Activated naive CD4-positive, alpha-beta T cell (primary cell): Measurements from ENCODE around the gene RIPOR3.
"Not testable (repeated sequence)": the region's sequence is repeated elsewhere in the genome, so short reads cannot be mapped to it uniquely, and the experiment has no call there.

Source experiments
- DNase-seq, 4 experiments: peaks; one replicate each; lab custom pipeline; 2025; lab: John Stamatoyannopoulos, UW

Gene RIPOR3

DNA sequence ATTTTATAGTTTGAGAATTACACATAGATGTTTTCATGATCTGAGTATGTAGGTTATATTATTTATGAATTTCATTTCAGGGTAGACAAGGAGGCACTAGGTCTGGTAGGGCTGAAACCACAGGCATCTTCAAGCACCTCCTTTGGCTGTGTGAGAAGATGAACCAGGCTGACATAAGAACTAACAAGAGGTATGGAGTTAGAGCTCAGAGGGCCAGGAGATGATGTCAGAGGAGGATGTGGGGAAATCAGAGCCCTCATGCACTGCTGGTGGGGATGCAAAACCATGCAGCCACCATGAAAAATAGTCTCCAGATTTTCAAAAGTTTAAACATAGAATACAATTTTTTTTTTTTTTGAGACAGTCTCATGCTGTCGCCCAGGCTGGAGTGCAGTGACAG is 13.6 kb upstream of the RIPOR3 start:
- no peak for DNase-seq

- DNase-seq = no peak
These were observed 13.2 kb upstream of the RIPOR3 start for GRCh38 chr20:50704514-50704913.

GRCh38 chr20:50703651-50704438 is 12.5 kb upstream of the RIPOR3 start:
- not testable (repeated sequence) for DNase-seq

GRCh38 chr20:50701041-50701963 is 10.0 kb upstream of the RIPOR3 start:
- DNase-seq = no peak

DNA sequence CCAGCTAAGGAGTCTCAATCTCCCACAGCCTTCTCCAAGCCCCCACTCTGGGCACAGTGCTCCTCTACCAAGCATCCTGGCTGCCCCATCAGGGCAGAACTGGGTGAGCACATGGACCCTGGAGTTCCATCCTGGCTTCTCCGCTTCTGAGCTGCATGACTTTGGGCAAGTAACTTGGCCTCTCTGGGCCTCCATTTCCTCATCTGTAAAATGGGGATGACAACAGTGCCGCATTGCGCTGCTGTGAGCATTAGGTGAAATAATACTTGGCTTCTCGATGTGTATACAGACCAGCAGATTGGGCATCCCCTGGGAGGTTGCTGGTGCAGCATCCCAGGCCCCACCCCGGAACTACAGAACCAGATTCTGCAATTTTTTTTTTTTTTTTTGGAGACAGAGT is 8.3 kb upstream of the RIPOR3 start:
- no peak for DNase-seq

DNA sequence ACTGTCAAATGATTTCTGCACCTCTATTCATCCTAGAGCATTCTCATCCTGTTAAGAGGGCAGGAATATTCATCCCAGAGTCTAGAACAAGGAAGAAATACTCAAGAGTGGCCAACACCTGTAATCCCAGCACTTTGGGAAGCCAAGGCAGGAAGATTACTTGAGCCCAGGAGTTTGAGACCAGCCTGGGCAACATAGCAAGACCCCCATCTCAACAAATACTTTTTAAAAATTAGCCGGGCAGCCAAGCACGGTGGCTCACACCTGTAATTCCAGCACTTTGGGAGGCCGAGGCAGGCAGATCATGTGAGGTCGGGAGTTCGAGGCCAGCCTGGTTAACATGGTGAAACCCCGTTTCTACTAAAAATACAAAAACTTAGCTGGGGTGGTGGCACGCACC is 6.9 kb upstream of the RIPOR3 start:
- not testable (repeated sequence) for DNase-seq

DNA sequence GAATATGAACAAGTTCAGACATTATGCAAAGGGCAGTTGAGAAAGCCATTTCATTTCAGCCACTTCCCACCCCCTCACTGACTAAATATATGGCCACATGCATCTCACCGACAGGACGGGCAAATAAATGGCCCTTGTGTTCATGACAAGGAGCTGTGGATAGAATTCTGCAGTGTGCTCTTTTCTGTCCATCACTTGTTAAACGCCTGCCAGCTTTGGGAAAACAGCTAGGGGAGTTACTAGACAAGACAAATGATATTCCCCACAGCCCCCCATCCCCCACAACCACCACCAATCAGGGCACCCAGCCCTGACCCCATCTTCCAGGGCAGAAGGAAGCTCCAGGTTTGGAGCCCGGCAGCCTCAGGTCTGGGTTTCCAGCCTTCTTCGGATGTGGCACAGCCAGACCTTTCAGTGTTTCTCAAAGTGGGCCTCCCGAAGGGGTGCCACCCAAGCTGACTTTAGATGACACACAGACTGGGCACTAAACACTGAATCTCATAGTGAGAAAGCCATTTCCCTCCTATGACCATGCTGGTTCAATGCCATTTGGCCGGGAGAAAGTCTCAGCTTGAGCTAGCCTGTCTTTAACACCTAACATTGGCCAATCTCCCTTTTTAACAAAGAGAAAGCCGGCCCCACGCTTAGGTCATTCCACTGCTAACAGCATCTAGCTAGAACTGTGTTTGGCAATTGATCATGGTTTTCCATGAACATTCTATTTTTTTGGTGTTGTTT is 4.0 kb upstream of the RIPOR3 start:
- no peak for DNase-seq

GRCh38 chr20:50694379-50695134 is 3.2 kb upstream of the RIPOR3 start:
- DNase-seq = no peak

- no peak for DNase-seq
These were observed 1.7 kb upstream of the RIPOR3 start for GRCh38 chr20:50693001-50693400.

DNA sequence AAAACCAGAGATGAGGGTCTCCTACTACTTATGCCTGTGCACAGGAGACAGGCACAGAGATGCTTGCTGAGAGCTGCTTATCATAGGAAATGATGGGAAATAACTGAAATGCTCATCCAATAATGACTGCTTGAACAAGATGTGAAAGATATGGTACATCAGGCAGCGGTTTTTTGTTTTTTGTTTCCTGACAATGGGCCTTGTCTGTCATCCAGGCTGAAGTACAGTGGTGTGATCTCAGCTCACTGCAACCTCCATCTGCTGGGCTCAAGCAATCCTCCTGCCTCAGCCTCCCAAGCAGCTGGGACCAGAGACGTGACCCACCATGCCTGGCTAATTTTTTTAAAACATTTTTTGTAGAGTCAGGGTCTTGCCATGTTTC is 1.2 kb upstream of the RIPOR3 start:
- no peak for DNase-seq

DNA sequence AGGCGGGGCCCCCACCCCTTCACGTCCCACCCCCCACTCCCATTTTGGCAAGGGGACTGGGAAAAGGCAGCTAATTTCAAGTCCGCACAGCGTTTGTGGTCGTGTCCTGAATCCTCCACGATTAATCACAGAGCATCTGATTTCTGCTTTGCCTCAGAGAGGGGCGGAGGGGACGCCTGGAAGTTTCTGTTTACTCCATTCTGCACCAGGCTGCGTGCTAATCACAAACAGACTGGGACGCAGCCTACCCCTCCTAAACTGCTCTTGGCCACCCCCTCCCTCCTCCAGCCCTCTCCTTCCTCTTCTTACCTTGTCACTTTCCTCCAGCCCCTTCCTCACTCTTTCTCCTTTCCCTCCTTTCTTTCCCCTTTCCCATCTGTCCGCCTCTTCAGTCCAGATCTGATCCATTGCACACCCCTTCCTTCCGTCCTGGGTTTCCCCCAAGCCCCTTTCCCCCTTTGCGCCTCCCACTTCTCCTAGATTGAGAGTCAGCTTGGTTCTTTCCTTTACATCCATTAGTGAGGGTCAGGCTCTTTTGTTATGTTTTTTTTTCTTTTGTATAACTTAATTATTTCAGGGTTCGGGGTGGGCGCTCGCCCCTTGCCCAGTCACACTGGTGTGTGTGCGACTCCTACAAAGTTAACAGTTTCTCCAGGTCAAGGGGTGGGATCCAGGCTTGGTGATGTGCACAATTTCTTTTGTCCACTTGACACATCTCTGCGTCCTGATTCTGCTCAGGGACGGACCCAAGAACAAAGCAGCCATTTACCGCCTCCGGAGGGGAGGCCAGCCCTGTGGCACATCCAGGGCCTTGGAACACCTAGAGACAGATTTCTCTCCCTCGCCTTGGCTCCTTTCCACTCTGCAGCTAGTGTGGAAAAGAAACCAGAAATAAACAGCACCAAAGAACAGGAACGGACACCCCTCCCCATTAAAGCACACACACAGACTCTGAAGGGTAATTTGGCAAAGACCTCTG is 520 bp upstream of the RIPOR3 start:
- no peak for DNase-seq

GRCh38 chr20:50689864-50690649 is 1.3 kb downstream of the RIPOR3 start:
- DNase-seq = no peak

GRCh38 chr20:50688256-50688975 is 2.9 kb downstream of the RIPOR3 start:
- no peak for DNase-seq

GRCh38 chr20:50686821-50687220 is 4.5 kb downstream of the RIPOR3 start:
- DNase-seq = no peak

DNA sequence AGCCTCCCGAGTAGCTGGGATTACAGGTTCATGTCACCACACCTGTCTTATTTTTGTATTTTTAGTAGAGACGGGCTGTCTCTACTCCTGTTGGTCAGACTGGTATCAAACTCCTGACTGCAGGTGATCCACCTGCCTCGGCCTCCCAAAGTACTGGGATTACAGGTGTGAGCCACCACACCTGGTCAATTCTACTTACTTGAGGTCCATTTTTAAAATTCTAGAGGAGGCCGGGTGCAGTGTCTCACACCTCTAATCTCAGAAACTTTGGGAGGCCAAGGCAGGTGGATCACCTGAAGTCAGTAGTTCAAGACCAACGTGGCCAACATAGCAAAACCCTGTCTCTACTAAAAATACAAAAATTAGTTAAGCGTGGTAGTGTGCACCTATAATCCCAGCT is 7.8 kb downstream of the RIPOR3 start:
- no peak for DNase-seq

DNA sequence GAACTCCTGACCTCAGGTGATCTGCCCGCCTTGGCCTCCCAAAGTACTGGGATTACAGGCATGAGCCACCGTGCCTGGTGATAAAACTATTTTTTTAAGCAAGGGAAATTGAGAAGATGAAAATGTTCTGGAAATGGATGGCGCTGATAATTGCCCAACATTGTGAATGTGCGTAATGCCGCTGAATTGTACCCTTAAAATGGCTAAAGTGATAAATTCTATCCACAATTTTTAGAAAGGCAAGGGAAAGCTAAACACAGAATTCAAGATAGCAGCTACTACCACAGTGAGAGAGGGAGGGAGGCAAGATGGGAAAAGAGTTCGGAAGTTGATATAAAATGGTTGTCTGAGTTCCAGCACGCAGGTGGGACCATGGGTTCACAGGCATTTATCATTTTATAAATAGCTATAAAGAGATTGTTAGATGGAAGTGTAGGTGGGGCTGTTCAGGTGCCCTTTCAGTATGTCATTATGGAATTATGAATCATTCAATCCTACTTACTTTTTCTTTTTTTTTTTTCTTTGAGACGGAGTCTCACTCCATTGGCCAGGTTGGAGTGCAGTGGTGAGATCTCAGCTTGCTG is 8.3 kb downstream of the RIPOR3 start:
- DNase-seq = no peak

- DNase-seq = no peak
These were observed 9.3 kb downstream of the RIPOR3 start for GRCh38 chr20:50682065-50682464.

DNA sequence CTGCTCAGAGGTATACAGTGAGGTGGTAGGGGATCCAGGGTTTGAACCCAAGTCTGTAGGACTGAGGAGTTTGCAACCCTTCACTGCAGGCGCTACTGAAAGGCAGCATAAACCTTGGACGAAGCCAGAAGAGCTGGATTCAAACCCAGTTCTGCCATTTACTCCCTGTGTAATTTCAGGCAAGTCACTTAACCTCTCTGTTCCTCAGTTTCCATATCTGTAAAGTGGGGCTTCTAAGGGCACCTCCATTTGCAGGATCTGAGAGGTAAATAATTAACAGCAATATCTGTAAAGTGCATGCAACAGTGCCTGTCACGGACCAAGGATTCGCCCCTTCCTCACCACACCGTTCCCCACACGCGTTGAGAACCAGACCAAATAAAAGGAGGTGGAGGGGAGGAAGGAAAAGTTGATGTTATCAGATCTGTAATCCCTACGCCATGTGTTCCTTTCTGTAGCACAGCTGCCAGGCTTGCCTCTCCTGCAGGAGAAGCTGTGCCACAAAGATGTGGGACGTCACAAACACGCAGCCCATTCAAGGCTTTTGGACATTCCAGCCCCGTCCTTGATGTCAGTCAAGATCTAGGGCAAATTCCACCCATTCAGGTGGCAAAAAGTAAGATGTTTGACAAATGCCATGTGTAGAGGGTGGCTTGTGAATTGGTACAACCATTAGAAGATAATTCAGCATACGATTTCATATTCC is 9.8 kb downstream of the RIPOR3 start:
- no peak for DNase-seq
